ENCODE measurements around the gene SERPINB6.

DNA sequence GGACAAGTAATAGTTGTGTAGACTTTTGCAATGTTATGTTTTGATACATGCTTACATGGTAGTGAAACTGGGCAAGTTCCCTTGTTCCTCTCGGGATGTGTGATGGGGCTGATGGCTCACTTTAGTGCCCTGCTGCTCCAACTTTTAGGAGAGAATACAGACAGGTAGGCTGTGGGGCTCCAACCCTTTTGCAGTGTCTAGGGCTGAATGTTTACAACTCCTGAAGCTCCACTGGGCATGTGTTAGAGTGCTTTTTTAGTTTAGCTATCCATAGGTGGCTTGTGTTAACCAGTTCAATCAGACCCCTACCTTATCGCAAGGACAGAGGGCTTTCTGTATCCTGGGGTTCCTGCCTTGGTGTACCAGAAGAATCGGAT, 33.8 kb downstream of the SERPINB6 start:
- TF ChIP-seq EZH2 (IDR thresholded peaks at IDR 0.05) (no peak), POLR2AphosphoS5 (IDR thresholded peaks at IDR 0.05; ENCODE audit: borderline replicate concordance, low read depth, low read length) (no peak)
